ENCODE results near the gene KDELR1.

KDELR1 gene

GRCh38 chr19:48398375-48399235 lies 7.3 kb upstream of the KDELR1 start:
- no peak for TF ChIP-seq REST (IDR thresholded peaks at IDR 0.05; ENCODE audit: insufficient read depth in 1 of 2, low read depth in 2 of 2, low read length in 2 of 2)
- TF ChIP-seq FOXP2 (optimal IDR thresholded peaks at IDR 0.05; ENCODE audit: borderline replicate concordance, extremely low read depth, extremely low read length, insufficient read depth), result no peak
- no peak for TF ChIP-seq POLR2AphosphoS5 (IDR thresholded peaks at IDR 0.05; ENCODE audit: low read depth, low read length)
- TF ChIP-seq SIN3A (IDR thresholded peaks at IDR 0.05; ENCODE audit: borderline replicate concordance, insufficient read depth, low read length), result no peak
- TF ChIP-seq TAF1 (IDR thresholded peaks at IDR 0.05; ENCODE audit: borderline replicate concordance, insufficient read depth, low read length), result no peak

- TF ChIP-seq FOXP2 (optimal IDR thresholded peaks at IDR 0.05; ENCODE audit: borderline replicate concordance, extremely low read depth, extremely low read length, insufficient read depth) (no peak), POLR2AphosphoS5 (IDR thresholded peaks at IDR 0.05; ENCODE audit: low read depth, low read length) (no peak), TAF1 (IDR thresholded peaks at IDR 0.05; ENCODE audit: borderline replicate concordance, insufficient read depth, low read length) (no peak), SIN3A (IDR thresholded peaks at IDR 0.05; ENCODE audit: borderline replicate concordance, insufficient read depth, low read length) (no peak), REST (IDR thresholded peaks at IDR 0.05; ENCODE audit: insufficient read depth in 1 of 2, low read depth in 2 of 2, low read length in 2 of 2) (no peak)
These were observed 6.7 kb upstream of the KDELR1 start for GRCh38 chr19:48398102-48398374.

- no peak for TF ChIP-seq TAF1 (IDR thresholded peaks at IDR 0.05; ENCODE audit: borderline replicate concordance, insufficient read depth, low read length)
- TF ChIP-seq REST (IDR thresholded peaks at IDR 0.05; ENCODE audit: insufficient read depth in 1 of 2, low read depth in 2 of 2, low read length in 2 of 2), result 0 out of 4 replicates have a peak, but pooled peaks of 1 of the 2 experiments have one; percentile 19
- TF ChIP-seq FOXP2 (optimal IDR thresholded peaks at IDR 0.05; ENCODE audit: borderline replicate concordance, extremely low read depth, extremely low read length, insufficient read depth), result no peak
- TF ChIP-seq POLR2AphosphoS5 (IDR thresholded peaks at IDR 0.05; ENCODE audit: low read depth, low read length), result no peak
These were observed 6.1 kb upstream of the KDELR1 start for GRCh38 chr19:48397263-48398101.

GRCh38 chr19:48396824-48397176 lies 5.4 kb upstream of the KDELR1 start:
- TF ChIP-seq REST (IDR thresholded peaks at IDR 0.05; ENCODE audit: insufficient read depth in 1 of 2, low read depth in 2 of 2, low read length in 2 of 2) (no peak), TAF1 (IDR thresholded peaks at IDR 0.05; ENCODE audit: borderline replicate concordance, insufficient read depth, low read length) (no peak), POLR2AphosphoS5 (IDR thresholded peaks at IDR 0.05; ENCODE audit: low read depth, low read length) (no peak), FOXP2 (optimal IDR thresholded peaks at IDR 0.05; ENCODE audit: borderline replicate concordance, extremely low read depth, extremely low read length, insufficient read depth) (no peak), SIN3A (IDR thresholded peaks at IDR 0.05; ENCODE audit: borderline replicate concordance, insufficient read depth, low read length) (no peak)

All from PFSK-1 (cell line).